HTERT RPE-1 (cell line): ENCODE data around the gene SPRED3.

ENCODE experiments used
- in situ Hi-C: fragments of 300-500 bp; cut with MboI; formaldehyde crosslinking; loops from 4 replicates; pipeline ENCODE4 v1.14.3; 2020; ENCODE audit warnings: low sequenced_read_pairs

SPRED3 gene

DNA sequence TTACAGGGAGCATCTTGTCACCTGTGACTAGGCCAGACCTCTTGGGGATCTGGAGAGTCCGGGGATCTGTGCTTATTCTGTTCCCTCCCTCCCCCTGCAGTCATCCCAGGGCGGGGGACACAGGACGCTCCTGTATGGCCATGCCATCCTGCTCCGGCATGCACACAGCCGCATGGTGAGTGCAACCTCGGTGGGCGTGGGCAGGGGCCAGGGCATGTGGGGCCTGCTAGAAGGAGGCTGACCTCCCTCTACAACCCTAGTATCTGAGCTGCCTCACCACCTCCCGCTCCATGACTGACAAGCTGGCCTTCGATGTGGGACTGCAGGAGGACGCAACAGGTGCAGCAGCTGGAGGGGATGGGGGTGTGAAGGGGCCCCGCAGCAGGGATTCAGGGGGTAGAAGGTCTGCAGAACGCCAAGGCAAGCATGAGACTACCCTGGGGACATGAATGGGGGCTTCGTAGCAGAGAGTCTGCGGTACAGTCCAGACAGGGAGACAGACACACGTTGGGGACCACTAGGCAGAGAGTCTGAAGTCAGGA, 55.0 kb downstream of the SPRED3 start:
- in situ Hi-C loops, result no loop called here

DNA sequence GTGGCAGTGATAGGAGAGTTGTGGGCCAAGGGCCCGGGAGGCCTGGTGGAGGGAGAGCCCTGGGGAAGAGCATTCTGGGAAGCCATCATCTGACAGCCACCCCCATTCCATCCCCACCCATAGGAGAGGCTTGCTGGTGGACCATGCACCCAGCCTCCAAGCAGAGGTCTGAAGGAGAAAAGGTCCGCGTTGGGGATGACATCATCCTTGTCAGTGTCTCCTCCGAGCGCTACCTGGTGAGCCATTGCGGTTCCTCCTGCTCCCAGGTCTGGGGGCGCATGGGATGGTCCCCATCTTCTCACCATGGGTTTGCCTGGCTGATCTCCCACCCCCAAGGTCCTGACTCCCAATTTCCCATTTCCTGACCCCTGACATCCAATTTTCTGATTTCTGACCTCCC, 55.5 kb downstream of the SPRED3 start:
- in situ Hi-C loops, result no loop called here

DNA sequence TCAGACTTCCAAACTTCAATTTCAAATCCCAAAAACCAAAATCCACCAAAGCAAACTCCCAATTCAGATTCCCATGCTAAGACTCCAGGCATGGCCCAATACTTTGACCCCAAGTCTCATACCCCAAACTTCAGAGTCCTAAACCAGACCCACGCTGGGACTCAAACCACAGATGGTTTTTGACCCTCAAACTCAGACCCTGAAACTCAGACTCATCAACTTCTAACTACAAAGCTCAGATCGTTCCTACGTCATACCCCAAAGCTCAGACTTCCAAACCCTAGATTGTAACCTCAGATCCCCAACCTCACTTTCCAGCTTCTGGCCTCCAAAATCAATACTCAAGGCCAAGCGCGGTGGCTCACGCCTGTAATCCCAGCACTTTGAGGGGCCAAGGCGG, 56.9 kb downstream of the SPRED3 start:
- in situ Hi-C loops, result no loop called here

DNA sequence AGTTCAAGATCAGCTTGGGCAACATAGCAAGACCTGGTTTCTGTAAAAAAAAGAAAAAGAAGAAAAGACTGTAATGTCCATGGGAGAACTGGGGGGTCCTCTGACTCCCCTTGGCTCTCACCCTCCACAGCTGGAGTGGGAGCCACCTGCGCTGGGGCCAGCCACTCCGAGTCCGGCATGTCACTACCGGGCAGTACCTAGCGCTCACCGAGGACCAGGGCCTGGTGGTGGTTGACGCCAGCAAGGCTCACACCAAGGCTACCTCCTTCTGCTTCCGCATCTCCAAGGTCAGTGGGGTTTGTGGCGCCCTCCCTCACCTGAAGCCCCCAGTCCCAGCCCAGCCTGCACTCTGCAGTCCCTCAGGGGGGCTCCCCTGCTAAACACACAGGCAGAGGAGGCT, 59.7 kb downstream of the SPRED3 start:
- in situ Hi-C loops, result no loop called here
